PC-9 (cell line): Measurements from ENCODE around the gene MTMR10. TPM values are rescaled to one million over a fixed set of nuclear protein-coding genes. Genes with fewer than 3 reads are reported as not detected.

Source experiments
- BruUV-seq: library from RNA; stranded (reverse); fragments of 400-500 nt; replicated peaks from 2 replicates; lab custom pipeline; 2021; lab: Mats Ljungman, UMichigan
- CTCF ChIA-PET: fragments of 300-600 bp; sonication (Branson Sonifier 250); formaldehyde crosslinking; loops from one replicate; lab custom pipeline; 2022; ENCODE audit warnings: antibody characterized with exemption; lab: Charles Lee
- POLR2A ChIA-PET: fragments of 300-600 bp; sonication (Branson Sonifier 250); formaldehyde crosslinking; loops from one replicate; lab custom pipeline; 2022; ENCODE audit warnings: antibody characterized with exemption; ENCODE audit not compliant: unreplicated experiment; lab: Charles Lee
- DNase-seq, 2 experiments: peaks; one replicate each; pipeline versions ENCODE4 v3.0.0 to v3.0.0-alpha.2; 2015 to 2022; ENCODE audit warnings: mixed read lengths in 1 of 2
- H2AFZ ChIP-seq: fragments of 200-600 bp; sonication (generic); 2 replicates; pipeline ENCODE4 v1.8.1; 2017; ENCODE audit warnings: antibody characterized with exemption
- H3F3A ChIP-seq: fragments of 200-600 bp; sonication (generic); 2 replicates; pipeline ENCODE4 v1.8.1; 2017; ENCODE audit warnings: antibody characterized with exemption, mild to moderate bottlenecking, low read depth; ENCODE audit not compliant: insufficient read depth
- H3K27ac ChIP-seq: fragments of 200-600 bp; sonication (generic); 2 replicates; pipeline ENCODE4 v1.6.1; 2016; ENCODE audit warnings: mixed run types
- H3K27me3 ChIP-seq: fragments of 200-600 bp; sonication (generic); 2 replicates; pipeline ENCODE4 v1.6.1; 2016; ENCODE audit warnings: low read depth, mixed run types; ENCODE audit not compliant: insufficient read depth
- H3K36me3 ChIP-seq: fragments of 200-600 bp; sonication (generic); 2 replicates; pipeline ENCODE4 v1.6.1; 2016; ENCODE audit warnings: low read depth, mixed run types
- H3K4me1 ChIP-seq: fragments of 200-600 bp; sonication (generic); replicated peaks from 2 replicates; pipeline ENCODE4 v1.6.1; 2016; ENCODE audit warnings: mixed run types; ENCODE audit not compliant: insufficient read depth
- H3K4me2 ChIP-seq: fragments of 200-600 bp; sonication (generic); 2 replicates; pipeline ENCODE4 v1.6.1; 2017; ENCODE audit warnings: mixed run types
- H3K4me3 ChIP-seq: fragments of 200-600 bp; sonication (generic); 2 replicates; pipeline ENCODE4 v1.6.1; 2016; ENCODE audit warnings: mixed run types
- H3K79me2 ChIP-seq: fragments of 200-600 bp; sonication (generic); 2 replicates; pipeline ENCODE4 v1.6.1; 2017; ENCODE audit warnings: low read depth, mixed run types
- H3K9me2 ChIP-seq: fragments of 200-600 bp; sonication (generic); 2 replicates; pipeline ENCODE4 v1.8.1; 2017; ENCODE audit warnings: mild to moderate bottlenecking; ENCODE audit not compliant: insufficient read depth
- H3K9me3 ChIP-seq: fragments of 200-600 bp; sonication (generic); 2 replicates; pipeline ENCODE4 v1.8.1; 2016; ENCODE audit warnings: low read depth; ENCODE audit not compliant: insufficient read depth
- H4K20me1 ChIP-seq: fragments of 200-600 bp; sonication (generic); 2 replicates; pipeline ENCODE4 v1.8.1; 2017; ENCODE audit not compliant: insufficient read depth
- CTCF ChIP-seq: fragments of 200-600 bp; sonication (generic); conservative IDR thresholded peaks from 2 replicates; pipeline ENCODE4 v1.6.1; 2017; ENCODE audit warnings: mixed run types, antibody characterized with exemption, mild to moderate bottlenecking, moderate library complexity
- EZH2 ChIP-seq: fragments of 200-600 bp; sonication (generic); IDR thresholded peaks from 2 replicates; pipeline ENCODE4 v1.8.0; 2017; ENCODE audit warnings: antibody characterized with exemption, low read depth
- intact Hi-C: fragments of 100-400 bp; cut with micrococcal nuclease; formaldehyde crosslinking; loops from one replicate; pipeline ENCODE4 v1.10.0; 2022; ENCODE audit not compliant: unreplicated experiment
- total RNA-seq: library from RNA; stranded (reverse); gene quantifications from 2 replicates; pipeline ENCODE4 v1.2.3, GENCODE V29; 2021

The MTMR10 gene
- total RNA-seq, 1 experiment from 2014 or later = 6.2 TPM

GRCh38 chr15:30954674-30955073, 36.8 kb downstream of the MTMR10 start:
- CTCF ChIA-PET = no interaction called here
- Histone ChIP-seq H3K4me3 (no peak overlapping the region), H2AFZ (no peak overlapping the region), H3K4me2 (no peak overlapping the region), H3K4me1 (peaks cover 7% of the 10 kb centered on the region; the same call in 1 of the 2 replicates), H3K36me3 (no peaks in the 10 kb centered on the region), H4K20me1 (no peaks in the 10 kb centered on the region), H3K9me2 (no peaks in the 10 kb centered on the region), H3K27ac (0 out of 2 replicates have a peak overlapping the region, but pooled peaks have one; percentile 23), H3K27me3 (no peaks in the 10 kb centered on the region), H3K79me2 (no peaks in the 10 kb centered on the region), H3F3A (no peaks in the 10 kb centered on the region), H3K9me3 (no peaks in the 10 kb centered on the region)
- POLR2A ChIA-PET = no interaction called here
- DNase-seq = no peak
- no TSS peak for BruUV-seq
- intact Hi-C loops = no loop called here
- TF ChIP-seq CTCF = no peak
- no peak for TF ChIP-seq EZH2

DNA sequence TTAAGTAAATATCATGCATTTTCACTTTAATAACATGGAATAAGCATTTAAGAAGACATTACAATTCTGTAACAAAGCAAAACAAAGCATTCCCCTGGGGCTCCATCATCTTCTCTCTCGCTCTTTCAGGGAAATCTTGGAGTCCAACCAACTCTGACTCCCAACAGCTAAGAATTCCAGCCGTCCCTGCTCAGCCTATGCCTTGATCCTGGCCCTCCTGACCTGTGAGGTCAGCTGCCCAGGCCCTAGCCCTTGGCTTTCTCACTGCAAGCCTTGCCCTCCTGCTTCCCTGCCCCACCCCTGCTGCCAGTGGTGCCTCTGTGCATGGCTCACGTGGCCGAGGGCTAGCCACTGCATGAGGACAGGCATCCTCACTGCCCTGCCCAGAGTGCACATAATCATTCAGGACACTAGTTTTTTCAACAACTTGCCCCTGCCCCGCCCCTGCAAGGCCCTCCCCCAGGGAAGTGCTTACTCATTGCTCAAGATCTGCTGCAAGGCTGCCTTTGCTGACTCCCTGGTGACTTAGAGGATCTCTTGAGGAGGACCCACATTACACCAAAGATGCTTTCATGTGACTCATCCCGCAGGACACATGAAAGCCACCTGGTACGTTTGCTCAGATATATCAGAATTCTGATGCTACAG, 37.6 kb downstream of the MTMR10 start:
- no peaks in the 10 kb centered on the region for H3K79me2 ChIP-seq
- no peaks in the 10 kb centered on the region for H3K36me3 ChIP-seq
- no peaks in the 10 kb centered on the region for H3K27me3 ChIP-seq
- TF ChIP-seq EZH2 = no peak
- TF ChIP-seq CTCF = no peak
- ChIA-PET CTCF (no interaction called here), POLR2A (no interaction called here)
- no peak overlapping the region for H2AFZ ChIP-seq
- H4K20me1 ChIP-seq = no peaks in the 10 kb centered on the region
- no TSS peak for BruUV-seq
- no peak overlapping the region for H3K4me3 ChIP-seq
- no peak overlapping the region for H3K27ac ChIP-seq
- no peaks in the 10 kb centered on the region for H3K9me3 ChIP-seq
- intact Hi-C loops = no loop called here
- H3K9me2 ChIP-seq = no peaks in the 10 kb centered on the region
- no peak overlapping the region for H3K4me2 ChIP-seq
- peak; percentile 45 to 51 for DNase-seq
- peaks cover 7% of the 10 kb centered on the region; the same call in 1 of the 2 replicates for H3K4me1 ChIP-seq
- no peaks in the 10 kb centered on the region for H3F3A ChIP-seq

GRCh38 chr15:30953183-30953582, 38.2 kb downstream of the MTMR10 start:
- no peak for TF ChIP-seq EZH2
- TF ChIP-seq CTCF = no peak
- no peak overlapping the region for H3K4me2 ChIP-seq
- H3K9me3 ChIP-seq = no peaks in the 10 kb centered on the region
- H3K4me3 ChIP-seq = no peak overlapping the region
- no peak overlapping the region for H3K27ac ChIP-seq
- no peak for DNase-seq
- H3K36me3 ChIP-seq = no peaks in the 10 kb centered on the region
- H3K79me2 ChIP-seq = no peaks in the 10 kb centered on the region
- no peaks in the 10 kb centered on the region for H3K27me3 ChIP-seq
- H2AFZ ChIP-seq = no peak overlapping the region
- ChIA-PET CTCF (no interaction called here), POLR2A (no interaction called here)
- H4K20me1 ChIP-seq = no peaks in the 10 kb centered on the region
- H3K9me2 ChIP-seq = no peaks in the 10 kb centered on the region
- intact Hi-C loops = no loop called here
- peaks cover 7% of the 10 kb centered on the region; the same call in 1 of the 2 replicates for H3K4me1 ChIP-seq
- BruUV-seq = no TSS peak
- H3F3A ChIP-seq = no peaks in the 10 kb centered on the region
